A549 (cell line): ENCODE measurements around the gene C1orf35. TPM values are rescaled to one million over a fixed set of nuclear protein-coding genes. Genes with fewer than 3 reads are reported as not detected.

Source experiments
- ATAC-seq, 2 experiments: fragments of 200-7000 bp in 1 of 2; fragments of >200 bp in 1 of 2; cut with Nextera tagmentation in 1 of 2; cut with Tn5 transposase in 1 of 2; 3 replicates each; pipeline versions ENCODE4 v1.8.0 to v1.9.1; 2018 to 2020; ENCODE audit warnings: mild to moderate bottlenecking in 1 of 2, moderate library complexity in 1 of 2
- CTCF ChIA-PET: fragments of 300-600 bp; sonication (Branson Sonifier 250); formaldehyde crosslinking; extraction: SDS; loops from one replicate; lab custom pipeline; 2021; ENCODE audit warnings: antibody characterized with exemption, inconsistent platforms; lab: Yijun Ruan, JAX
- POLR2A ChIA-PET: fragments of 350-600 bp; formaldehyde crosslinking; extraction: SDS; loops from one replicate; lab custom pipeline; 2021; ENCODE audit warnings: antibody characterized with exemption, inconsistent platforms; lab: Yijun Ruan, JAX
- DNase-seq, 2 experiments: peaks; one replicate each; pipeline versions ENCODE4 v3.0.0 to v3.0.0-alpha.2; 2011 to 2016; ENCODE audit warnings: low read depth in 1 of 2, low spot score in 1 of 2
- FAIRE-seq: peaks from 2 replicates; lab custom pipeline; 2011; peaks lifted over from hg19 to GRCh38; lab: Jason Lieb, UNC
- H3K27ac ChIP-seq, 2 experiments: fragments of >200 bp; sonication (Bioruptor Twin); formaldehyde crosslinking; 3 replicates each; pipeline ENCODE4 v1.5.1; 2016 to 2017
- H3K4me1 ChIP-seq: fragments of >200 bp; sonication (Bioruptor Twin); formaldehyde crosslinking; 3 replicates; pipeline ENCODE4 v1.6.1; 2016
- H3K4me2 ChIP-seq: fragments of >200 bp; sonication (Bioruptor Twin); formaldehyde crosslinking; 3 replicates; pipeline ENCODE4 v1.6.1; 2016
- H3K4me3 ChIP-seq: fragments of >200 bp; sonication (Bioruptor Twin); formaldehyde crosslinking; 3 replicates; pipeline ENCODE4 v1.5.1; 2016
- H3K9me3 ChIP-seq: fragments of >200 bp; sonication (Bioruptor Twin); formaldehyde crosslinking; 3 replicates; pipeline ENCODE4 v1.6.1; 2016
- BHLHE40 ChIP-seq: IDR thresholded peaks from 2 replicates; pipeline ENCODE4 v1.6.1; 2012; ENCODE audit warnings: low read depth, low read length, inconsistent platforms
- CBX2 ChIP-seq: fragments of 200-600 bp; sonication (generic); IDR thresholded peaks from 2 replicates; pipeline ENCODE4 v1.6.1; 2016; ENCODE audit warnings: low read depth, mild to moderate bottlenecking, borderline replicate concordance
- CBX8 ChIP-seq: fragments of 200-600 bp; sonication (generic); IDR thresholded peaks from 2 replicates; pipeline ENCODE4 v1.6.1; 2016
- CTCF ChIP-seq: fragments of >200 bp; sonication (Bioruptor Twin); formaldehyde crosslinking; IDR thresholded peaks from 3 replicates; pipeline ENCODE4 v1.5.1; 2016
- EHF ChIP-seq: fragments of 250-450 bp; sonication (Bioruptor Pico); IDR thresholded peaks from 2 replicates; pipeline ENCODE4 v1.5.0; 2020; ENCODE audit warnings: mild to moderate bottlenecking
- ESRRA ChIP-seq: fragments of 150-350 bp; IDR thresholded peaks from 2 replicates; pipeline ENCODE4 v1.6.1; 2014; ENCODE audit warnings: mild to moderate bottlenecking, low read length, borderline replicate concordance
- FOSB ChIP-seq: fragments of 250-450 bp; sonication (Bioruptor Pico); IDR thresholded peaks from 2 replicates; pipeline ENCODE4 v1.5.0; 2020; ENCODE audit warnings: mild to moderate bottlenecking, moderate library complexity
- FOSL2 ChIP-seq, 2 experiments: fragments of 450-650 bp in 1 of 2; fragments of >200 bp in 1 of 2; sonication (Bioruptor Twin) in 1 of 2; formaldehyde crosslinking; IDR thresholded peaks; 2 replicates each; pipeline versions ENCODE4 v1.5.0 to v1.6.1; 2016 to 2020; ENCODE audit warnings: mild to moderate bottlenecking in 1 of 2, moderate library complexity in 1 of 2
- FOXS1 ChIP-seq: fragments of 250-450 bp; sonication (Bioruptor Pico); IDR thresholded peaks from 2 replicates; pipeline ENCODE4 v1.5.0; 2020; ENCODE audit warnings: mild to moderate bottlenecking, moderate library complexity
- HMGXB4 ChIP-seq: fragments of 250-450 bp; sonication (Bioruptor Pico); IDR thresholded peaks from 2 replicates; pipeline ENCODE4 v1.5.0; 2021; ENCODE audit warnings: mild to moderate bottlenecking, moderate library complexity, borderline replicate concordance
- HOXB13 ChIP-seq: fragments of 250-450 bp; sonication (Bioruptor Pico); IDR thresholded peaks from 2 replicates; pipeline ENCODE4 v1.5.0; 2020; ENCODE audit warnings: low read depth, mild to moderate bottlenecking, moderate library complexity
- JUN ChIP-seq, 2 experiments: fragments of >200 bp; sonication (Bioruptor Twin); formaldehyde crosslinking; IDR thresholded peaks; 2 replicates in 1 of 2; 3 replicates in 1 of 2; pipeline ENCODE4 v1.6.1; 2016 to 2017
- JUNB ChIP-seq: fragments of >200 bp; sonication (Bioruptor Twin); formaldehyde crosslinking; IDR thresholded peaks from 2 replicates; pipeline ENCODE4 v1.6.1; 2016
- KDM5A ChIP-seq: fragments of 200-600 bp; sonication (generic); IDR thresholded peaks from 2 replicates; pipeline ENCODE4 v1.6.1; 2016; ENCODE audit warnings: antibody characterized with exemption, mild to moderate bottlenecking
- MAX ChIP-seq: IDR thresholded peaks from 2 replicates; pipeline ENCODE4 v1.6.1; 2012
- MAZ ChIP-seq: fragments of 150-350 bp; IDR thresholded peaks from 2 replicates; pipeline ENCODE4 v1.6.1; 2014; ENCODE audit warnings: antibody characterized with exemption, low read depth, low read length, borderline replicate concordance
- MYC ChIP-seq: IDR thresholded peaks from 2 replicates; pipeline ENCODE4 v1.6.1; 2012; ENCODE audit warnings: mild to moderate bottlenecking, inconsistent platforms, low read length, improper control_type of control experiment, borderline replicate concordance
- NFE2L2 ChIP-seq: fragments of 150-350 bp; conservative IDR thresholded peaks from 2 replicates; pipeline ENCODE4 v1.6.1; 2014; ENCODE audit warnings: low read length
- NPAS2 ChIP-seq: fragments of 250-450 bp; sonication (Bioruptor Pico); IDR thresholded peaks from 2 replicates; pipeline ENCODE4 v1.8.0; 2022; ENCODE audit warnings: mild to moderate bottlenecking, moderate library complexity, borderline replicate concordance
- PBX3 ChIP-seq: IDR thresholded peaks from 2 replicates; pipeline ENCODE4 v1.6.1; 2012
- PHF8 ChIP-seq: fragments of 200-600 bp; sonication (generic); IDR thresholded peaks from 2 replicates; pipeline ENCODE4 v1.6.1; 2016; ENCODE audit warnings: low read depth, mild to moderate bottlenecking, antibody characterized with exemption, moderate library complexity, borderline replicate concordance
- POLR2A ChIP-seq: IDR thresholded peaks from 2 replicates; pipeline ENCODE4 v1.6.1; 2012; ENCODE audit warnings: mild to moderate bottlenecking, low read length
- RAD21 ChIP-seq, 2 experiments: fragments of >200 bp in 1 of 2; sonication (Bioruptor Twin) in 1 of 2; formaldehyde crosslinking in 1 of 2; IDR thresholded peaks in 1 of 2; conservative IDR thresholded peaks in 1 of 2; 2 replicates in 1 of 2; 3 replicates in 1 of 2; pipeline ENCODE4 v1.6.1; 2012 to 2018; ENCODE audit warnings: inconsistent platforms in 1 of 2
- RFX5 ChIP-seq: fragments of 450-650 bp; IDR thresholded peaks from 2 replicates; pipeline ENCODE4 v1.7.1; 2014; ENCODE audit warnings: antibody characterized with exemption, mild to moderate bottlenecking, moderate library complexity
- SMC3 ChIP-seq: fragments of >200 bp; sonication (Bioruptor Twin); formaldehyde crosslinking; IDR thresholded peaks from 3 replicates; pipeline ENCODE4 v1.6.1; 2018; ENCODE audit warnings: inconsistent platforms
- TP53 ChIP-seq: fragments of 250-450 bp; sonication (Bioruptor Pico); IDR thresholded peaks from 2 replicates; pipeline ENCODE4 v1.5.0; 2021; ENCODE audit warnings: mild to moderate bottlenecking, moderate library complexity
- USF2 ChIP-seq: fragments of 450-650 bp; IDR thresholded peaks from 2 replicates; pipeline ENCODE4 v1.6.1; 2014; ENCODE audit warnings: antibody characterized with exemption
- ZFP36 ChIP-seq: fragments of 450-650 bp; IDR thresholded peaks from 2 replicates; pipeline ENCODE4 v1.6.1; 2014; ENCODE audit warnings: borderline replicate concordance; ENCODE audit not compliant: partially characterized antibody
- ZNF302 ChIP-seq: fragments of 250-450 bp; sonication (Bioruptor Pico); IDR thresholded peaks from 2 replicates; pipeline ENCODE4 v1.9.0; 2021; ENCODE audit warnings: inconsistent platforms, mild to moderate bottlenecking, moderate library complexity
- WGBS: methylation state at CpG from one replicate; pipeline ENCODE4 v1.1.6; 2017; ENCODE audit errors: missing lambda C conversion rate; 5-methylcytosine and 5-hydroxymethylcytosine counted together
- polyA plus RNA-seq, 4 experiments: library from polyadenylated mRNA; depleted of rRNA in 3 of 4; stranded (reverse); fragments of >200 nt; fragmentation: RNase III in 1 of 4; extraction: RNeasy Plus Mini Kit Qiagen cat#74134 plus additional on column Dnase treatment in 1 of 4; gene quantifications; 2 replicates in 3 of 4; 3 replicates in 1 of 4; pipeline ENCODE4 v1.2.3, GENCODE V29; 2011 to 2017

C1orf35 gene
- polyA plus RNA-seq, 2 of the 4 experiments (the other 2 are of a cell fraction) = 9.8 to 28.9 TPM

GRCh38 chr1:228140724-228141225, 37.6 kb upstream of the C1orf35 start (continued):
- no peak for TF ChIP-seq HMGXB4 (CRISPR knock-in tag)
- TF ChIP-seq ESRRA = no peak
- no peak for TF ChIP-seq JUNB
- TF ChIP-seq CBX2 = no peak
- TF ChIP-seq CBX8 = no peak
- TF ChIP-seq RFX5 = no peak
- TF ChIP-seq FOSB = no peak

GRCh38 chr1:228139931-228140723, 37.0 kb upstream of the C1orf35 start, which contains the start of gene GUK1:
Gene GUK1, plus strand, starts transcription at chr1:228140279. Its CDS starts 24 bp downstream, at chr1:228140303.
- ChIA-PET POLR2A (interaction anchor here (0.8 to 1.3 kb wide), 2 partner anchors 25 to 31 kb away, joined by 3 to 19 read pairs; partner anchors contain the start of genes IBA57 and MRPL55), CTCF (interaction anchor here (0.7 to 2.1 kb wide), 3 partner anchors 9 to 355 kb away, joined by 3 to 9 read pairs (median 5); no protein-coding TSS in a partner anchor)
- FAIRE-seq (peak; percentile 36), DNase-seq (peak; percentile 97 to 100), ATAC-seq (peak; percentile 92 to 95)
- H3K4me3 ChIP-seq = peak within 1 kb of the TSS; percentile 85
- WGBS = under 1% methylated on average over 44 of the region's 95 CpGs
- H3K27ac ChIP-seq = peak within 1 kb of the TSS; percentile 84 to 94
- H3K4me1 ChIP-seq = peaks cover 14% of the 10 kb centered on the region
- no peak; the same call in 1 of the 2 replicates for TF ChIP-seq NFE2L2
- 0 out of 2 replicates have a peak, but pooled peaks have one; percentile 34 for TF ChIP-seq MAZ
- no peak for TF ChIP-seq ZNF302 (CRISPR knock-in tag)
- TF ChIP-seq FOXS1 (CRISPR knock-in tag) = no peak
- TF ChIP-seq RAD21 (conservative IDR thresholded peaks at IDR 0.05 in 1 of 2, IDR thresholded peaks at IDR 0.05 in 1 of 2) = no peak
- 0 out of 3 replicates have a peak, but pooled peaks have one; percentile 7 for TF ChIP-seq SMC3
- no peak for TF ChIP-seq ZFP36
- no peak for TF ChIP-seq HOXB13 (CRISPR knock-in tag)
- TF ChIP-seq MYC = 0 out of 2 replicates have a peak, but pooled peaks have one; percentile 19
- no peak for TF ChIP-seq FOSL2 (IDR thresholded peaks at IDR 0.05)
- TF ChIP-seq FOSL2 (CRISPR knock-in tag; IDR thresholded peaks at IDR 0.05) = no peak; the same call in 1 of the 2 replicates
- peak; percentile 19; the same call in 2 of the 3 replicates for TF ChIP-seq CTCF
- TF ChIP-seq USF2 = no peak
- TF ChIP-seq MAX = peak; percentile 67; the same call in 1 of the 2 replicates
- no peak; the same call in 1 of the 2 replicates for TF ChIP-seq HMGXB4 (CRISPR knock-in tag)
- no peak for TF ChIP-seq NPAS2
- TF ChIP-seq KDM5A = 0 out of 2 replicates have a peak, but pooled peaks have one; percentile 54
- TF ChIP-seq EHF (CRISPR knock-in tag) = no peak
- peak; percentile 99 for TF ChIP-seq PHF8
- TF ChIP-seq POLR2A = peak; percentile 93
- no peak for TF ChIP-seq BHLHE40
- peak in 1 of 2 experiments; percentile 68; a peak in 2 of 5 replicates for TF ChIP-seq JUN (IDR thresholded peaks at IDR 0.05)
- peak; percentile 83 for TF ChIP-seq PBX3
- TF ChIP-seq RFX5 = peak; percentile 76; the same call in 1 of the 2 replicates
- no peak for TF ChIP-seq CBX8
- TF ChIP-seq JUNB = no peak
- no peak for TF ChIP-seq TP53
- no peaks in the 10 kb centered on the region for H3K9me3 ChIP-seq
- H3K4me2 ChIP-seq = peak within 1 kb of the TSS; percentile 95
